GM23248 (cell line): ENCODE results near the gene PRIM1.

Experiments used
- EZH2 ChIP-seq: fragments of 200-600 bp; sonication (generic); IDR thresholded peaks from 2 replicates; pipeline ENCODE4 v1.6.1; 2018; ENCODE audit warnings: antibody characterized with exemption, mild to moderate bottlenecking; ENCODE audit not compliant: insufficient read depth, poor library complexity, severe bottlenecking
- EZH2phosphoT487 ChIP-seq: fragments of 200-600 bp; sonication (generic); IDR thresholded peaks from 2 replicates; pipeline ENCODE4 v1.6.1; 2018; ENCODE audit warnings: antibody characterized with exemption, moderate library complexity, mild to moderate bottlenecking, low read depth; ENCODE audit not compliant: insufficient read depth

DNA sequence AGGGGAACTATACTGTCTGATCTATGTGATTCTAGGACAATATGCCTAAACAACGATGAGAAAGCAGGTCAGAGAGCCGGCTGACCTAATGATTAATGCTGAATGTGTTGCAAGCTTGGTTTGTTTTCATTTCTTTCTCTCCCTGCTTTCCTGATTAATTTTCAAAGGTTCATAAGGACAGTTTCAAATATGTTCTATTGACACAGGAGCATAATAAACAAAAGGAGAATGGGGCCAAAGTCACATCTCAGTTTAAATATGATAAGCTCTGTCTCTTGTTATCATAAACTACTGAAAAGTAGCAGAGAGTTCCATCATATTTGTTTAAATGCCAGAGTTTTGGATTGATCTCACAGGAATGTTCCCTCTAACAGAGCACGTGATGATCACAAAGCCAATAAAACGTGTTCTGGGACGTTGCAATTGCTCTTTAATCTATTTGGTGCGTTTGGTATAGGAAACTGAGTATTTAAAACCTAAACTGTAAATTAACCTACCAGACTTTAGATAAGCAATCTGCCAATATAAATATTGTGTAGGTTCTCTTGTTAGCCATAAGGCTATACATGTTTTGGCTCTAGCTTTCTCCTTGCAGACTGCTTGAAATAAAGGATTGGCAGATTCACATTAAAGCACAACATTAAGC is 7.3 kb upstream of the PRIM1 start:
- no peak for TF ChIP-seq EZH2
- TF ChIP-seq EZH2phosphoT487 = no peak
